H1 (cell line): Measurements from ENCODE around the gene PALM. TPM values are rescaled to one million over a fixed set of nuclear protein-coding genes. Genes with fewer than 3 reads are reported as not detected.

ENCODE experiments used
- ASH2L ChIP-seq: fragments of 200-600, 300-600 bp; sonication (generic); IDR thresholded peaks from one replicate; pipeline ENCODE4 v1.7.1; 2017; ENCODE audit warnings: low read length
- E2F6 ChIP-seq: IDR thresholded peaks from 2 replicates; pipeline ENCODE4 v1.6.1; 2012; ENCODE audit warnings: inconsistent platforms
- EP300 ChIP-seq, 2 experiments: IDR thresholded peaks; 1 replicate in 1 of 2; 2 replicates in 1 of 2; pipeline ENCODE4 v1.6.1; 2011 to 2012; ENCODE audit warnings: low read depth in 2 of 2, low read length in 2 of 2, mild to moderate bottlenecking in 2 of 2, borderline replicate concordance in 1 of 2, inconsistent platforms in 1 of 2, moderate library complexity in 1 of 2
- GABPA ChIP-seq: IDR thresholded peaks from 2 replicates; pipeline ENCODE4 v1.6.1; 2011; ENCODE audit warnings: mild to moderate bottlenecking, low read length, moderate library complexity, borderline replicate concordance; ENCODE audit not compliant: insufficient read depth
- MAX ChIP-seq: IDR thresholded peaks from 2 replicates; pipeline ENCODE4 v1.6.1; 2012; ENCODE audit warnings: inconsistent platforms
- POLR2A ChIP-seq, 2 experiments: IDR thresholded peaks; 1 replicate in 1 of 2; 2 replicates in 1 of 2; pipeline ENCODE4 v1.6.1; 2011; ENCODE audit warnings: low read depth in 2 of 2, low read length in 2 of 2, mild to moderate bottlenecking in 2 of 2; ENCODE audit errors: control extremely low read depth in 1 of 2
- RBBP5 ChIP-seq: IDR thresholded peaks from 2 replicates; pipeline ENCODE4 v1.7.1; 2012; ENCODE audit warnings: low read depth, mild to moderate bottlenecking, inconsistent platforms, low read length, moderate library complexity, borderline replicate concordance
- RFX5 ChIP-seq: IDR thresholded peaks from 2 replicates; pipeline ENCODE4 v1.6.1; 2011; ENCODE audit warnings: low read depth, low read length, improper control_type of control experiment, borderline replicate concordance
- SIN3A ChIP-seq, 2 experiments: IDR thresholded peaks in 1 of 2; conservative IDR thresholded peaks in 1 of 2; 2 replicates each; pipeline ENCODE4 v1.6.1; 2011 to 2012; ENCODE audit warnings: low read length in 2 of 2, improper control_type of control experiment in 1 of 2, low read depth in 1 of 2, mild to moderate bottlenecking in 1 of 2
- SIRT6 ChIP-seq: IDR thresholded peaks from one replicate; pipeline ENCODE4 v1.7.1; 2012; ENCODE audit warnings: low read length, inconsistent platforms
- SP1 ChIP-seq: IDR thresholded peaks from 2 replicates; pipeline ENCODE4 v1.6.1; 2011; ENCODE audit warnings: low read depth, low read length
- SP2 ChIP-seq: IDR thresholded peaks from 2 replicates; pipeline ENCODE4 v1.6.1; 2012; ENCODE audit warnings: mild to moderate bottlenecking, low read length, inconsistent platforms
- TAF1 ChIP-seq: IDR thresholded peaks from 2 replicates; pipeline ENCODE4 v1.6.1; 2011; ENCODE audit warnings: mild to moderate bottlenecking, low read depth, low read length
- TAF7 ChIP-seq: optimal IDR thresholded peaks from 2 replicates; pipeline ENCODE3; 2011; ENCODE audit warnings: low read depth, mild to moderate bottlenecking, inconsistent platforms, low read length, moderate library complexity, borderline replicate concordance
- TCF12 ChIP-seq: IDR thresholded peaks from 2 replicates; pipeline ENCODE4 v1.6.1; 2011; ENCODE audit warnings: low read depth, mild to moderate bottlenecking, low read length
- TEAD4 ChIP-seq: IDR thresholded peaks from 2 replicates; pipeline ENCODE4 v1.6.1; 2012; ENCODE audit warnings: low read depth, low read length, inconsistent platforms, mixed read lengths
- YY1 ChIP-seq: IDR thresholded peaks from 2 replicates; pipeline ENCODE4 v1.6.1; 2011; ENCODE audit warnings: low read depth, mild to moderate bottlenecking, low read length
- ZNF274 ChIP-seq: IDR thresholded peaks from 2 replicates; pipeline ENCODE4 v1.7.0; 2012; ENCODE audit warnings: low read length, borderline replicate concordance; ENCODE audit errors: extremely low read depth
- polyA plus RNA-seq, 7 experiments: library from polyadenylated mRNA; depleted of rRNA in 3 of 7; stranded (reverse) in 5 of 7; unstranded in 2 of 7; fragments of >200 nt in 5 of 7; fragments of 200-250 nt in 2 of 7; gene quantifications; 1 replicate in 5 of 7; 2 replicates in 1 of 7; 4 replicates in 1 of 7; pipeline versions ENCODE4 v1.2.1 to v1.2.3, GENCODE V29; 2011 to 2013; ENCODE audit warnings: missing spikeins in 2 of 7, mixed read lengths in 2 of 7
- total RNA-seq: library from RNA; stranded (reverse); fragmentation: NEBNext Ultra II Directional; extraction: Animal tissue kit (Norgen Biotek cat#: 25700); gene quantifications from 2 replicates; pipeline ENCODE4 v1.2.1, GENCODE V29; 2021

PALM gene
- total and polyA plus RNA-seq, 2 of the 8 experiments (the other 6 are each of a cell fraction or from before 2014, with no cell fraction given): 5.7 to 16.5 TPM

GRCh38 chr19:782185-782877 is 73.6 kb downstream of the PALM start (continued):
- peak; percentile 69 for TF ChIP-seq TAF1
- peak in 1 of 2 experiments; percentile 6; a peak in 1 of 3 replicates for TF ChIP-seq EP300 (IDR thresholded peaks at IDR 0.05; ENCODE audit: borderline replicate concordance in 1 of 2, low read depth in 2 of 2, low read length in 2 of 2)
- no peak for TF ChIP-seq SIRT6
- no peak for TF ChIP-seq TCF12
- peak; percentile 85; the same call in 1 of the 2 replicates for TF ChIP-seq RBBP5
- 0 out of 4 replicates have a peak, but pooled peaks of 1 of the 2 experiments have one; percentile 58 for TF ChIP-seq SIN3A (conservative IDR thresholded peaks at IDR 0.05 in 1 of 2, IDR thresholded peaks at IDR 0.05 in 1 of 2; ENCODE audit: low read depth in 1 of 2, low read length in 2 of 2)
- TF ChIP-seq SP1: peak; percentile 80
- no peak for TF ChIP-seq SP2
- TF ChIP-seq TEAD4: peak; percentile 99
- peak; percentile 80 for TF ChIP-seq ASH2L
- TF ChIP-seq MAX: peak; percentile 83
- peak; percentile 33 for TF ChIP-seq TAF7
- TF ChIP-seq ZNF274: no peak
- no peak for TF ChIP-seq YY1
- peak in 1 of 2 experiments; percentile 79; a peak in 2 of 3 replicates for TF ChIP-seq POLR2A (IDR thresholded peaks at IDR 0.05; ENCODE audit: control extremely low read depth in 1 of 2, low read depth in 2 of 2, low read length in 2 of 2)
- no peak for TF ChIP-seq RFX5
- TF ChIP-seq GABPA: no peak
- TF ChIP-seq E2F6: peak; percentile 58; the same call in 1 of the 2 replicates
